Mesenteric fat pad (tissue), 1 donor: ENCODE measurements around the gene DUSP15. TPM values are rescaled to one million over a fixed set of nuclear protein-coding genes. Genes with fewer than 3 reads are reported as not detected.

Experiments used
- DNase-seq: peaks from one replicate; pipeline ENCODE4 v3.0.0-alpha.2; 2020; ENCODE audit warnings: low spot score
- total RNA-seq: library from RNA; stranded (reverse); fragmentation: NEBNext Ultra II Directional; extraction: Animal tissue kit (Norgen Biotek cat#: 25700); gene quantifications from one replicate; pipeline ENCODE4 v1.2.1, GENCODE V29; 2021
- donor health status: DM: yes; HTN: yes; CAD: no.

DUSP15 gene
- total RNA-seq, 1 donor from 2014 or later = 0.77 TPM

DNA sequence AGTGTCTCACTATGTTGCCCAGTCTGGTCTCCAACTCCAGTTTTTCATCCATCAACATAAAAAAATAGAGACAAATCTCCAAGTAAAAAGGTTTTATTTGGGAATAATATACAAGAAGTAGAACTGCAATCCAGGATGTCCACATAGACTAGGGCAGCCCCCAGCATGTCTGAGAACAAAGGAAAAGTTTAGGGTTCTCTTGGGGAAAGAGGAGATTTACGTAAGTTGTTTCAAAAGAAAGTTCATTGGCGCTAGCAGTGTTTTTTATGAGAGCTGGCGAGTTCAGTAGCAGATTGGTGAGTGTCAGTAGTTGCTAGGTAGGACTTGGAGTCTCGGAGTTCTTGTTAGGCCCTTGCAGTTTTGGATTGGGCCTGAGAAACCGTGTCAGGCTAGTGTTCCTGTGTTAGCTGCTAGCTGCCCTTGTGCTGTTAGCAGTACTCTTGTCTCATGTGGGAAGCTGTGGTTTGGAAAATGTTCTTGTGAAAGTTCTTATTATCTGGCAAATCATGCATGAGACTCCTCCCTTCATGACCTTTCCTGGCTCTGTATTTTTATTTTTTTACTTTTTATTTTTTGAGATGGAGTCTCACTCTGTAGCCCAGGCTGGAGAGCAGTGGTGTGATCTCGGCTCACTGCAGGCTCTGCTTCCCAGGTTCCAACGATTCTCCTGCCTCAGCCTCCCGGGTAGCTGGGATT lies 24.8 kb upstream of the DUSP15 start:
- DNase-seq = no peak

GRCh38 chr20:31890646-31891045 lies 20.3 kb upstream of the DUSP15 start:
- no peak for DNase-seq

GRCh38 chr20:31883829-31884228 lies 13.5 kb upstream of the DUSP15 start:
- DNase-seq = no peak

- no peak for DNase-seq
Observed at GRCh38 chr20:31881945-31882344, 11.6 kb upstream of the DUSP15 start.

GRCh38 chr20:31879143-31879987 lies 9.0 kb upstream of the DUSP15 start:
- peak; percentile 97 for DNase-seq

DNA sequence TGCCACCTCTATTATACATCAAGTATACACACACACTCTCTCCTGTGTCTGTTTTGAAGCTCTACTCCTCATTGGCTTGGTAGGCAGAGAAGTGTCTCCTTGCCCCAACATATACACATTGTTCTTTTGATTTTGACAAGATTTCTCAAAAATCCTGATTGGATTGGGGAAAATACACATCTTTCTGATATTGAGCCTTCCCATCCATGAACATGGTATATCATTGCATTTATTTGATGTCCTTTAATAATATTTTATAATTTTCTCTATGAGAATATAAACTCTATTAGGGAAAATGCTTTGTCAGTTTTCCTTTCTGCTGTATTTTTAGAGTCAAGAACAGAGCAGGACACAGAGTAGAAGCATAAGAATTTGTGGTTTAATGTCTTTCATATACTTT lies 7.4 kb upstream of the DUSP15 start:
- no peak for DNase-seq

DNA sequence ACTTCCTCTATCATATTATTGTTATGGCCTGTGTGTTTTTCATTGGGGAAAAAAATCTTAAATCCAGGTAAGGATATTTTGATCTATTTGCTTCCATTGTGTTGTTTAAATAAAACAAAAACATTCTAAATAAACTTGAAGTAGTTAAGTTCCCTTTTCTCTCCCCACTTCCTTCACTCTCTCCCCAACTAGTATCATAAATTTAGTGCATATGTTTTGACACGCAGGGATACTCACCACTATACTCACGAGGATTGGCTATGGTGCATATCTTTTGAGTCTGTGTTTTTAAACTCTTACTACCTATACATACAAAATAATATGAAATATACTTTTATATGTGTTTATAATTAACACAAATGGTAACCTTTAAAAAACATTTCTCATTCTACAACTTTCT lies 5.3 kb upstream of the DUSP15 start:
- no peak for DNase-seq

- DNase-seq = no peak
Observed at GRCh38 chr20:31872406-31872805, 2.1 kb upstream of the DUSP15 start.

DNA sequence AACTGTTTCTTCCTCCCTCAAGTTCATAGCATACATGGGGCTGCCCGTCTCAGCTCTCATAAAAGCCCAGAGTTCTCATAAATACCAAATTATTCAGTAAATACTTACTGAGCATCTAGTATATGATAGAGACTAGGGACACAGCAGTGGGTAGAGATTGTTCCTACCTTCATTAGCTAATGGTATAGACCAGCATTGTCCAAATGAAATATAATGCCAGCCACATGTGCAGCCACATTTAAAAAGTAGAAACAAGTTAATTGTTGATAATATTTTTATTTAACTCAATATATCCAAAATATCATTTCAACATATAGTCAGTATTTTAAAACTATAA lies 1.3 kb upstream of the DUSP15 start:
- no peak for DNase-seq

DNA sequence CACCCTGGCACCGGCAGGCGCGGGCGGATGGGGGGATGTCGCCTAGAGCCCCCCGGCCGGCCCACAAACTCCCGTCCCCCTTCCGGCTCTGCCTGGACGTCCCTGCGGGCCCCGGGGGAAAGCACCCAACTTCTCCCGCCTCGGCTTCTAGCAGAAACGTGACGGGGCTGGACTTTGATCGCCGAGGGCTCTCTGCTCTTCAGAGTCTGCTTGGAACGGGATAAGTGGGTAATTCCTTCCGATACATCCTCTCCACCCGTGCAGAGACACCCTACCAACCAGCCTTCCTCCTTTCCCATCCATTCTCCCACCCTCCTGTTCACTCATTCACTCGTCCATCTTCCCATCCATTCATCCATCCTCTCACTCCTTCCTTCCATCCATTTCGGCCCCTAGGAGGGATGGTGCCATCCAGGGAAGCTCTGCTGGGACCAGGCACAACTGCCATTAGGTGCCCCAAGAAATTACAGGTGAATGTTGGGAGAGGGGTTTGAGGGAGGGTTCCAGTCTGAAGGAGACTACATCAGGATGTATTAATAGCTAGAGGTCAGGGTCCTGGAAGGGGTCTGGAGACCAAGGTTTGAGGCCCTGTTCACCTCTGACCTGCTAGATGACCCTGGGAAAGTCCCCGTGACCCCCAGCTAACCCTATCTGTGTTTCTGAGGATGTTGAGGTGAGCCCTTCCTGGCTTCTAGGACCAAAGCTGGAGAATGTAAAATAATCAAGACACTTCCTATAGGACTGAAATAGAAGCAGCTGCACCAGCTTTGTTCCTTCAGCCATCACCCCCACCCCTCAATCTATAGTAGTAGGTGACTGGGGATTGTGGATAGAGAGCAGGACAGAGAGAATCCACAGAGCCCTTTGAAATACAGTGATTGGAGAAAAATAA lies 645 bp upstream of the DUSP15 start:
- peak; percentile 53 for DNase-seq

DNA sequence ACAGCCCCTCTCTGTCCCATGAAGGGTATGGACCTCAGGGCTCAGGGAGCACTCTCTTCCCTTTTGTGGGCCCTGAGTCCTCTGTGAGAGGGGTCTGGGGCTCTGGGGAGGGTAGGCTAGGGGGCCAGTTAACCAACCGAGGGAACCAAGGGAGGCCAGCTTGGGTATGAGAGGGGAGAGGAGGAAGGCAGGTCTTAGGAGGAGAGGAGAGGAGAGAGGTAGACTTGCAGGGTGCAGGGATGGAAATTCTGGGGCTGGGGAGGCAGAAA lies 720 bp downstream of the DUSP15 start:
- DNase-seq = no peak

DNA sequence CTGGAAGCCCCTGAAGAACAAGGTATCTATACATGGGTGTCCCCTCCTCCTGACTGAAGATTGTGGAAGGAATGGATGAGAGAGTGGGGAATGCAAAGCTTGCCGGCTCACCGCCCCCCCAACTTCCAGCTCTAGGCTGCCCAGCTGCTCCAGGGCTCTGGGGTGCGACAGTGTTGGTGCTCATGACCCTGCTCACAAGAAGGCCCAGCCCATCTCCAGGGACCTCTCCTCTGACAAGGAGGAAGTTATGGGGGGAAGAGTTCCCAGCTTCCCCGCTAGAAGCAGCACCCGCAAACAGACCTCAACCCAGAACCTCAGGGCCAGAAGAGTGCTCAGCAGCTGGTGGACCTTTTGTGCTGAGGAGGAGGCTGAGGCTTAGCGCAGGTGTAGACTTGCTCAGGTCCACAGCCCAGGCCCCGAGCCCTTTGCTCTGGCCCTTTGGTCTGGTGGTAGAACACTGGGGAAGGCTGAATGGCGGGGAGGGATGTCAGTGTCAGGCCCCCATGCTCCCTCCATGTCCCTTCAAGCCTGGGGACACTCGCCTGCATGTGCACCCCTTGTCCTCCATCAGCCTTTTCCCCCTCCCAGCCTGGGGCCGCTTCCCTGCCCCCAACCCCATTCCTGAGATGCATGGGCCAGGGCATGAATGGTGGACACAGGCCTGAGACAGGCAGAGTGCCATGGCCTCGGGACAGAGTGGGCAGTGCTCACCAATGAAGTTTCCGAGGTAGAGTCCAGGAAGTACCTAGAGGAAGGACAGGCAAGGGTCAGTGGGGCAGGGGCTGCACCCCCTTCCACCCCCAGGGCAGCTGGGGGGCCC lies 1.3 kb downstream of the DUSP15 start:
- DNase-seq = peak; percentile 84

- no peak for DNase-seq
Observed at GRCh38 chr20:31866221-31866620, 4.1 kb downstream of the DUSP15 start.

DNA sequence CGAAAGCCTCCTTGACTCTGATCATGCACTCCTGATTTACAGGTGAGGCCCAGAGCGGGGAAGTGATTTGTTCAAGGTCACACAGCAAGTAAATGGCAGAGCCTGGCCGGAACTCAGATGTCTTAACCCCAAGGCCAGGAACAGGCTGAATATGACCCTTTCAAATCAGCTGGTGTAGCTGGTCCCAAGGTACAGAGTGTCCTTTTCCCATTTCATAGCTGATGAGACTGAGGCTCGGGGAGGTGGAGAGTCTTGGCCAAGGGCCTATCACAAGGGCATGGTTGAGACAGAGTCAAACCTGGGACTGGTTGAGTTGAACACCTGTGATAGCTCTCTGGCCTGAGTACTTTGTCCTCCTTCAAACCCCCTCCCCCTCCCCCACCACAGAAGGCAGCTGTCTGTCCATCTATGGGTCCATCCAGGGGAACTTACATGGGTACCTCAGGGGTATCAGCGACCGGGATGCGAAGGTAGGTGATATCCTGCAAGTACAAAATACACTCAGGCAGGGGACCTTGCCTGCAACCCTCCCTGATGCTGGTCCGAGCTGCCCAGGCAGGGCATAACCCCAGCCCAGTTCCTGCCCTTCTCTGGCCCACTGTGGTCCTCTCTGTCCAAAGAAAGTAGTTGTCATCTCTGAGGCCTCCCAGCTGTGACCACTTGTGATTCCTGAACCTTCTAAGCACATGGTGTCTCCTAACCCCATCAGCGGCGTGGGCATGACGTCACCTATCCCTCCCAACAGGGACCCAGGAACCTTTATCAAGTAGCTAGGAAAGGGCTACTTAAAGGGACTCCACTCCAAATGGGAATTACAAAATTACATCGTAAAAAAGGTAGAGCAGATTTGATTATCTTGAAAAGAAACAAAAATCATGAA lies 5.6 kb downstream of the DUSP15 start:
- peak; percentile 72 for DNase-seq

GRCh38 chr20:31863296-31864085 lies 6.8 kb downstream of the DUSP15 start:
- peak; percentile 39 for DNase-seq

DNA sequence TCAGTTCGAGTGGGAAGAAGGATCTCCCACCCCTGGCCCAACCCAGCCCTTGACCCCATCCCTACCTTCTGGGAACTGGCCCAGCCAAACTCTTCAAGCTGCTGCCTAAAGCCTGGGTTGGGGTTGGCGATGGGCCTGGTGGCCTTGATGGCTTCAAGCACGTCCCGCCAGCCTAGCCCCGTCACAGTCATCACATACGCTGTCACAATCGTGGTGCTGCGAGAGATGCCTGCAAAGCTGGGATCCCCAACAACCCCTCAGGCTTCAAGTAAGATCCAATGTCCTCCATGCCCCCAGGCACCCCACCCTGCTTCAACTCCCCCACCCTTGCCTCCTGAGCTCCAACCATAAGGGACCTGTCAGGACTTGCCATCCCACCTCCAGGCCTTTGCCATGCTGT lies 7.8 kb downstream of the DUSP15 start:
- peak; percentile 73 for DNase-seq

DNA sequence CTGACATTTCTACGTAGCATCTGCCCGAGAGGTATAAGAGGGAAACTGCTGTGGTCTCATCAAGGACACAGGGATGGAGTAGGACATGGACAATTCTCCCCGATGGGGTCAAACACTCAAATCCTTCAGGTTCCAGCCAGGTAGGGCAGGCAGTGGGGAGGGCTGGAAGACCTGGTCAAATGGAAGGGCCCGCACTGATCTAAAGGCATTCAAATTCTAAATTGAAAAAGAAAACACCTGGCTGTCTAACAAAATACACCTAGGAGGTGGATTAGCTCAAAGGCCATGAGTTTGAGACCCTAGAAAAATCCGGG lies 8.2 kb downstream of the DUSP15 start:
- DNase-seq = no peak

- DNase-seq = peak; percentile 90
Observed at GRCh38 chr20:31861385-31862156, 8.8 kb downstream of the DUSP15 start.

DNA sequence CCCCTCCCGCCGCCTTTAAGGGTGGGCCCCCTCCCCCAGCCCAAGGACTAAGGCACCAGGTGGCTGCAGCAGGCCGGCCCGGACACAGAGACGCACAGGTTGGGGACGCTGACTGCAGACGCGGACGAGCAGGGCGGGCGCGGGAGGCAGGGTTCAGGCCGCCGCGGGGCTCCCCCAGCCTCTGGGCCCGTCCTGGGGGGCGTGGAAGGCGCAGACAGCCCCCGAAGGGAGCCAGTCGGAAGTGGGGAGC lies 9.3 kb downstream of the DUSP15 start:
- no peak for DNase-seq
